Thyroid gland (tissue), 4 donors: ENCODE data around the gene SMG9.

ENCODE experiments used
- CTCF ChIP-seq, 6 experiments: fragments of 200-600 bp in 3 of 6; fragments of 450-650 bp in 3 of 6; sonication (generic) in 3 of 6; IDR thresholded peaks; one replicate each; pipeline ENCODE4 v1.5.1; 2016 to 2019; ENCODE audit warnings: antibody characterized with exemption in 6 of 6, mild to moderate bottlenecking in 2 of 6, inconsistent platforms in 1 of 6, moderate library complexity in 1 of 6
- POLR2A ChIP-seq, 2 donors: fragments of 450-650 bp; IDR thresholded peaks; one replicate each; pipeline ENCODE4 v1.6.1; 2017; ENCODE audit warnings: antibody characterized with exemption in 2 of 2, mild to moderate bottlenecking in 2 of 2, moderate library complexity in 1 of 2

- TF ChIP-seq CTCF (IDR thresholded peaks at IDR 0.05) = no peak
- TF ChIP-seq POLR2A (IDR thresholded peaks at IDR 0.05) = no peak
Measured at GRCh38 chr19:43784241-43784980, 29.6 kb upstream of the SMG9 start.
